Panc1 (cell line): ENCODE data around the gene NFYC. TPM values are rescaled to one million over a fixed set of nuclear protein-coding genes. Genes with fewer than 3 reads are reported as not detected.

Experiments used
- ATAC-seq: fragments of 200-7000 bp; cut with Tn5 transposase; 2 replicates; pipeline ENCODE4 v1.9.1; 2020; ENCODE audit warnings: mild to moderate bottlenecking, moderate library complexity
- BruUV-seq: library from RNA; stranded (reverse); fragments of 400-500 nt; replicated peaks from 2 replicates; lab custom pipeline; 2021; lab: Mats Ljungman, UMichigan
- CTCF ChIA-PET: fragments of 300-600 bp; sonication (Branson Sonifier 250); formaldehyde crosslinking; loops from one replicate; lab custom pipeline; 2022; ENCODE audit warnings: antibody characterized with exemption; lab: Charles Lee
- POLR2A ChIA-PET: fragments of 300-600 bp; sonication (Branson Sonifier 250); formaldehyde crosslinking; loops from one replicate; lab custom pipeline; 2022; ENCODE audit warnings: antibody characterized with exemption; lab: Charles Lee
- DNase-seq: peaks from one replicate; pipeline ENCODE4 v3.0.0-alpha.2; 2010; ENCODE audit warnings: low read depth, low spot score
- H3K27ac ChIP-seq: 2 replicates; pipeline ENCODE4 v1.5.1; 2011; ENCODE audit warnings: mild to moderate bottlenecking, low read length, inconsistent platforms
- H3K27me3 ChIP-seq: fragments of 200-500 bp; sonication (Bioruptor generic); 2 replicates; pipeline ENCODE4 v1.6.0; 2014; ENCODE audit warnings: low read length, inconsistent platforms; ENCODE audit not compliant: control insufficient read depth, insufficient read depth
- H3K36me3 ChIP-seq: fragments of 200-500 bp; sonication (Bioruptor generic); 2 replicates; pipeline ENCODE4 v1.5.1; 2014; ENCODE audit warnings: inconsistent platforms, mild to moderate bottlenecking, low read length, moderate library complexity; ENCODE audit not compliant: control insufficient read depth, insufficient read depth
- H3K4me1 ChIP-seq: 2 replicates; pipeline ENCODE4 v1.5.1; 2011; ENCODE audit warnings: inconsistent platforms, mild to moderate bottlenecking, low read length, moderate library complexity; ENCODE audit not compliant: control insufficient read depth, insufficient read depth
- H3K4me3 ChIP-seq, 2 experiments: 2 replicates each; pipeline ENCODE4 v1.5.1; 2011 to 2012; ENCODE audit warnings: low read depth in 2 of 2, low read length in 2 of 2, mild to moderate bottlenecking in 2 of 2, inconsistent platforms in 1 of 2, moderate library complexity in 1 of 2
- H3K9me3 ChIP-seq: fragments of 200-500 bp; sonication (Bioruptor generic); 2 replicates; pipeline ENCODE4 v1.5.1; 2014; ENCODE audit warnings: low read depth, mild to moderate bottlenecking, inconsistent platforms, low read length, moderate library complexity; ENCODE audit not compliant: control insufficient read depth, insufficient read depth
- CTCF ChIP-seq: fragments of 450-650 bp; IDR thresholded peaks from 2 replicates; pipeline ENCODE4 v1.5.1; 2017; ENCODE audit warnings: mild to moderate bottlenecking
- POLR2AphosphoS5 ChIP-seq: IDR thresholded peaks from 2 replicates; pipeline ENCODE4 v1.6.1; 2012; ENCODE audit warnings: mild to moderate bottlenecking, low read depth, low read length, moderate library complexity
- REST ChIP-seq, 2 experiments: IDR thresholded peaks; 2 replicates each; pipeline ENCODE4 v1.6.1; 2011 to 2012; ENCODE audit warnings: low read depth in 2 of 2, control low read depth in 1 of 2, low read length in 1 of 2, mild to moderate bottlenecking in 1 of 2, moderate library complexity in 1 of 2; ENCODE audit not compliant: insufficient read depth in 1 of 2
- SIN3A ChIP-seq: IDR thresholded peaks from 2 replicates; pipeline ENCODE4 v1.6.1; 2012; ENCODE audit warnings: low read depth, mild to moderate bottlenecking, low read length, moderate library complexity, borderline replicate concordance; ENCODE audit not compliant: insufficient read depth
- TCF7L2 ChIP-seq: IDR thresholded peaks from 2 replicates; pipeline ENCODE4 v1.6.1; 2011; ENCODE audit warnings: mild to moderate bottlenecking, low read depth, low read length, inconsistent platforms
- in situ Hi-C: cut with HindIII; loops from 2 replicates; pipeline ENCODE4 v1.10.0; 2016; ENCODE audit warnings: low sequenced_read_pairs, low pct_unique_long_range_greater_than_20kb
- intact Hi-C: fragments of 100-400 bp; cut with micrococcal nuclease; formaldehyde crosslinking; loops from one replicate; pipeline ENCODE4 v1.10.0; 2022; ENCODE audit not compliant: unreplicated experiment
- total RNA-seq: library from RNA; stranded (reverse); gene quantifications from one replicate; pipeline ENCODE4 v1.2.1, GENCODE V29; 2021; ENCODE audit not compliant: unreplicated experiment

NFYC gene
- total RNA-seq, 1 experiment from 2014 or later: 81.9 TPM

GRCh38 chr1:40789661-40790430 is 98.3 kb downstream of the NFYC start:
- Histone ChIP-seq H3K27me3 (no peaks in the 10 kb centered on the region), H3K27ac (no peak overlapping the region), H3K4me3 (no peak overlapping the region), H3K4me1 (peaks cover 9% of the 10 kb centered on the region; the same call in 1 of the 2 replicates), H3K36me3 (no peaks in the 10 kb centered on the region), H3K9me3 (no peaks in the 10 kb centered on the region)
- CTCF ChIA-PET: no interaction called here
- no peak for DNase-seq
- POLR2A ChIA-PET: no interaction called here
- intact Hi-C loops: no loop called here
- TF ChIP-seq TCF7L2 (no peak), POLR2AphosphoS5 (no peak), SIN3A (no peak), REST (IDR thresholded peaks at IDR 0.05; ENCODE audit: insufficient read depth in 1 of 2, low read depth in 2 of 2, low read length in 1 of 2) (no peak), CTCF (no peak)
- ATAC-seq: no peak
- in situ Hi-C loops: no loop called here
- BruUV-seq: no TSS peak

GRCh38 chr1:40792036-40792435 is 100.5 kb downstream of the NFYC start:
- H3K9me3 ChIP-seq: no peaks in the 10 kb centered on the region
- no peak for ATAC-seq
- H3K27ac ChIP-seq: no peak overlapping the region
- BruUV-seq: no TSS peak
- H3K27me3 ChIP-seq: no peaks in the 10 kb centered on the region
- CTCF ChIA-PET: no interaction called here
- TF ChIP-seq CTCF: no peak
- TF ChIP-seq REST (IDR thresholded peaks at IDR 0.05; ENCODE audit: insufficient read depth in 1 of 2, low read depth in 2 of 2, low read length in 1 of 2): no peak
- no peak for TF ChIP-seq POLR2AphosphoS5
- no peak for TF ChIP-seq TCF7L2
- no peak for TF ChIP-seq SIN3A
- H3K4me1 ChIP-seq: peaks cover 3% of the 10 kb centered on the region; the same call in 1 of the 2 replicates
- no peak for DNase-seq
- in situ Hi-C loops: no loop called here
- H3K4me3 ChIP-seq: no peak overlapping the region
- POLR2A ChIA-PET: no interaction called here
- intact Hi-C loops: no loop called here
- H3K36me3 ChIP-seq: no peaks in the 10 kb centered on the region
